Progenitor cell of endocrine pancreas (in vitro differentiated cells): ENCODE data around the gene NOS1AP. TPM values are rescaled to one million over a fixed set of nuclear protein-coding genes. Genes with fewer than 3 reads are reported as not detected.
A peak's percentile ranks its signal among the peaks of the same experiment; 100 is the strongest.

ENCODE experiments used
- DNase-seq: peaks from one replicate; pipeline ENCODE4 v3.0.0; 2021; ENCODE audit warnings: low spot score; ENCODE audit not compliant: unreplicated experiment
- H3K27ac Mint-ChIP-seq: 2 replicates; pipeline ENCODE4 v1.8.0; 2021; ENCODE audit warnings: mild to moderate bottlenecking, moderate library complexity, mixed read lengths
- H3K27me3 Mint-ChIP-seq: 2 replicates; pipeline ENCODE4 v1.8.0; 2021; ENCODE audit warnings: mixed read lengths
- H3K36me3 Mint-ChIP-seq: 2 replicates; pipeline ENCODE4 v1.8.0; 2022; ENCODE audit warnings: mixed read lengths; ENCODE audit not compliant: insufficient read depth
- H3K4me1 Mint-ChIP-seq: 2 replicates; pipeline ENCODE4 v1.8.0; 2021; ENCODE audit warnings: low read depth, mixed read lengths
- H3K4me3 Mint-ChIP-seq: 2 replicates; pipeline ENCODE4 v1.8.0; 2021; ENCODE audit warnings: low read depth, mild to moderate bottlenecking, moderate library complexity, mixed read lengths
- H3K9me3 Mint-ChIP-seq: 2 replicates; pipeline ENCODE4 v1.8.0; 2021; ENCODE audit warnings: low read depth, mixed read lengths
- CTCF ChIP-seq: fragments of 200-600 bp; sonication (generic); IDR thresholded peaks from one replicate; pipeline ENCODE4 v1.5.0; 2021; ENCODE audit warnings: antibody characterized with exemption, mild to moderate bottlenecking; ENCODE audit not compliant: unreplicated experiment
- long read RNA-seq: library from polyadenylated mRNA; unstranded; transcript quantifications from one replicate; pipeline ENCODE4 v2.0.0, GENCODE V29; 2020
- total RNA-seq: library from RNA; stranded (reverse); gene quantifications from 2 replicates; pipeline ENCODE4 v1.2.1, GENCODE V29; 2021

NOS1AP gene
- total RNA-seq: 5.6 and 6.0 TPM in 2 replicates
- long read RNA-seq, partial matches to known transcripts: 0 of 1 reads
- long read RNA-seq, other reads (novel, unspliced or antisense): 1 of 1 reads

GRCh38 chr1:162069334-162070093 lies at the start of gene NOS1AP:
TSS of gene NOS1AP (plus strand) at chr1:162069691. CDS start at chr1:162070178, 487 bp downstream.
- TF ChIP-seq CTCF: no peak
- DNase-seq: peak; percentile 74
- no peaks in the 10 kb centered on the region for H3K9me3 Mint-ChIP-seq
- peaks cover 29% of the 10 kb centered on the region for H3K27me3 Mint-ChIP-seq
- H3K27ac Mint-ChIP-seq: peak within 1 kb of the TSS; percentile 85
- H3K36me3 Mint-ChIP-seq: no peaks in the 10 kb centered on the region
- H3K4me1 Mint-ChIP-seq: peaks cover 11% of the 10 kb centered on the region
- H3K4me3 Mint-ChIP-seq: peak within 1 kb of the TSS; percentile 82

GRCh38 chr1:162020150-162020549 lies 49.3 kb upstream of the NOS1AP start:
- Mint-ChIP-seq H3K36me3 (no peaks in the 10 kb centered on the region), H3K27me3 (peaks cover 33% of the 10 kb centered on the region), H3K4me1 (peaks cover 13% of the 10 kb centered on the region), H3K27ac (no peak overlapping the region), H3K9me3 (no peaks in the 10 kb centered on the region), H3K4me3 (no peak overlapping the region)
- TF ChIP-seq CTCF: no peak
- no peak for DNase-seq

GRCh38 chr1:162021124-162021523 lies 48.4 kb upstream of the NOS1AP start:
- no peak for TF ChIP-seq CTCF
- peaks cover 13% of the 10 kb centered on the region for H3K4me1 Mint-ChIP-seq
- no peak overlapping the region for H3K27ac Mint-ChIP-seq
- H3K4me3 Mint-ChIP-seq: no peak overlapping the region
- no peaks in the 10 kb centered on the region for H3K36me3 Mint-ChIP-seq
- peaks cover 38% of the 10 kb centered on the region for H3K27me3 Mint-ChIP-seq
- no peak for DNase-seq
- no peaks in the 10 kb centered on the region for H3K9me3 Mint-ChIP-seq

GRCh38 chr1:162022626-162023025 lies 46.9 kb upstream of the NOS1AP start:
- H3K27me3 Mint-ChIP-seq: peaks cover 48% of the 10 kb centered on the region
- H3K36me3 Mint-ChIP-seq: no peaks in the 10 kb centered on the region
- H3K4me3 Mint-ChIP-seq: peak overlapping the region; percentile 86
- peaks cover 13% of the 10 kb centered on the region for H3K4me1 Mint-ChIP-seq
- no peaks in the 10 kb centered on the region for H3K9me3 Mint-ChIP-seq
- no peak for DNase-seq
- H3K27ac Mint-ChIP-seq: no peak overlapping the region
- TF ChIP-seq CTCF: no peak

GRCh38 chr1:162023181-162023546 lies 46.3 kb upstream of the NOS1AP start:
- no peak for TF ChIP-seq CTCF
- no peak for DNase-seq
- no peaks in the 10 kb centered on the region for H3K9me3 Mint-ChIP-seq
- H3K27me3 Mint-ChIP-seq: peaks cover 50% of the 10 kb centered on the region
- H3K36me3 Mint-ChIP-seq: no peaks in the 10 kb centered on the region
- H3K27ac Mint-ChIP-seq: no peak overlapping the region
- peaks cover 13% of the 10 kb centered on the region for H3K4me1 Mint-ChIP-seq
- peak overlapping the region; percentile 86 for H3K4me3 Mint-ChIP-seq
